GM12891 (cell line): ENCODE data around the gene LRRC10B.

Source experiments
- DNase-seq: peaks from one replicate; pipeline ENCODE4 v3.0.0; 2011; ENCODE audit warnings: low spot score; ENCODE audit not compliant: insufficient read length
- FAIRE-seq: peaks from 2 replicates; lab custom pipeline; 2011; peaks lifted over from hg19 to GRCh38; lab: Jason Lieb, UNC
- PAX5 ChIP-seq: IDR thresholded peaks from 2 replicates; pipeline ENCODE4 v1.6.1; 2011; ENCODE audit warnings: low read length, moderate library complexity, mild to moderate bottlenecking; ENCODE audit not compliant: insufficient read depth, severe bottlenecking
- POLR2A ChIP-seq: IDR thresholded peaks from 2 replicates; pipeline ENCODE4 v1.6.1; 2011; ENCODE audit warnings: low read depth, low read length, control low read depth
- POLR2AphosphoS5 ChIP-seq: IDR thresholded peaks from 2 replicates; pipeline ENCODE4 v1.6.1; 2011; ENCODE audit warnings: low read depth, low read length, control low read depth
- POU2F2 ChIP-seq: IDR thresholded peaks from 2 replicates; pipeline ENCODE4 v1.6.1; 2011; ENCODE audit warnings: low read depth, mild to moderate bottlenecking, control low read depth, low read length, moderate library complexity
- SPI1 ChIP-seq: IDR thresholded peaks from 2 replicates; pipeline ENCODE4 v1.6.1; 2011; ENCODE audit warnings: low read depth, low read length, control low read depth
- TAF1 ChIP-seq: IDR thresholded peaks from 2 replicates; pipeline ENCODE4 v1.6.1; 2011; ENCODE audit warnings: low read depth, low read length, control low read depth

Gene LRRC10B

DNA sequence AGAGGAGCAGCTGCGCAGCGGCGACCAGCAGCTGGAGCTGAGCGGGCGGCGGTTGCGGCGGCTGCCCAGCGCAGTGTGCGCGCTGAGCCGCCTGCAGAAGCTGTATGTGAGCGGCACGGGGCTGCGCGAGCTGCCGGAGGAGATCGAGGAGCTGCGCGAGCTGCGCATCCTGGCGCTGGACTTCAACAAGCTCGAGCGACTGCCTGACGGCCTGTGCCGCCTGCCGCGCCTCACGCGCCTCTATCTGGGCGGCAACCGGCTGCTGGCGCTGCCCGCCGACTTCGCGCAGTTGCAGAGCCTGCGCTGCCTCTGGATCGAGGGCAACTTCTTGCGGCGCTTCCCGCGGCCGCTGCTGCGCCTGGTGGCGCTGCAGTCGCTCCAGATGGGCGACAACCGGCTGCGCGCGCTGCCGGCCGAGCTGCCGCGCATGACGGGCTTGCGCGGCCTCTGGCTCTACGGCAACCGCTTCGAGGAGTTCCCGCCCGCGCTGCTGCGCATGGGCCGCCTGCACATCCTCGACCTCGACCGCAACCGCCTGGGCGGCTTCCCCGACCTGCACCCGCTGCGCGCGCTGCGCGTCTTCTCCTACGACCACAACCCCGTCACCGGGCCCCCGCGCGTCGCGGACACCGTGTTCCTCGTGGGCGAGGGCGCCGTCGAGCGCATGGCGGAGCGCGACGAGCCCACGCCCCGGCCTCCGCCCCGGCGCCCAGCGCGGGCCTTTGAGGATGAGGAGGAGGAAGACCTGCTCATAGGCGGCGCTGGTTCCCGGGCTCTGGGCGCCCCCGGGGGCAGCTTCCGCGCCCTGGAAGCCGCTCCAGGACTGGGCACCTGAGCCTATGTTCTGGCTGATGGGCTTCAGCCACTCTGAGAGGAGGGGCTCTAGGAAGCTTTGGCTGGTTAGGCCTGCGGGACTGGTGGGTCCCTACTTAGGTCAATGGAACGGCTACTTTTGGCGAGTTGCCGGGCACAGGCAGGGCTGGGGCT is 787 bp downstream of the LRRC10B start:
- TF ChIP-seq POU2F2 (no peak), POLR2AphosphoS5 (no peak)
- peak; percentile 95 for DNase-seq
- FAIRE-seq, result peak; percentile 97

DNA sequence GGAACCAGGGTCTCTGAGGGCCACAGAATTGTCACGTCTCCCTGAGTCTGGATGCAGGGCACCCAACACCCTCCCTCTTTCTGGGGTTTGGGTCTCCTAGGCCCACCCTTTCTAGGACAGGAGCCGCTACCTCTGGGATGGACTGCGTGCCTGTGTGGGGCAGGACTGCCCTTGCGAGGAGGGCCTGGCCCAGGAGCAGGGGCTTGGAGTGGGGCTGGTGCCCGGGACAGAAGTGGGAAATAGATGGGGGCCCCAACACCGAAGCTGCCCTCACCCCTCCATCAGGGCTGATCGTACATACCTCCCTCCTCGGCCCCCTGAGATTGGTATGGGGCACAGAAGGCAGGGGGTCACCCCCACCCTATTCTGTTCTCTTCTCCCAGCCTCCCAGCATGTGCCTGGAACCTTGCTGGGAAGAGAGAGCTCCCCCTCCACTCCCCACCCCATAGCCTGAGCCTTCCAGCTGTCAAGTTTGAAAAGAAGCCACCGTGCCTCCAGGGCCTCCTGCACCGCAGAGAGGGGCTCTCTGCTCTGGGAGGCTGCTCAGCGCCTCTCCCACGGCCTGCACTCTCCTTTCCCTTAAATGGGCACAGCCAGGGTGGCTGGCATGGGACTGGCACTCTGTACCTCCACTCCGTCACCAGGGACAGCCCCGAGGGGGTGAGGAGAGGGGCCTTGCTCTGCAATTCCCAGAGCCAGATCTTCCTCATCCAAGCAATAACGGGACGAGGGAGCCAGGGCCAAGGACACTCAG is 1.8 kb downstream of the LRRC10B start:
- no peak for DNase-seq
- no peak for TF ChIP-seq POU2F2
- TF ChIP-seq SPI1, result no peak
- no peak for TF ChIP-seq TAF1
- TF ChIP-seq POLR2AphosphoS5, result no peak
- no peak for FAIRE-seq

DNA sequence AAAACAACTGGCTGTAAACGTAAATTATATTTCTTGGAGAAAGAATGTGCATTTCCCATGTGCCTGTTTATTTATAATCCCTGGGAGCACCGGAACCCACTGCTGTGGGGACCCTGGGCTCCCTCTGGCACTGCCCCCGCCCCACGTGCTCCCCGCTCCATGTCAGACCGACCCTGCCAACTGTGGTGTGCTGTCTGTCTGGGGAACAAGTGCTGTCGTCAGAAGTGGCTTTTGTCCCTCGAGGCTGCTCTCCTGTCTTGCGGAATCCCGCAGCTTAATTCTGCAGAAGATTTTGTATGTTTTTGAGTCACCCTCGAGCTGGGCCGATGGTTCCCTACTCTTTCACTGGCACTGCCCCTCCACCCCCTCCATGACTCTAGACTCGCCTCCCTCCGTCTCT is 2.4 kb downstream of the LRRC10B start:
- TF ChIP-seq POLR2A, result no peak
- no peak for TF ChIP-seq POU2F2
- FAIRE-seq, result no peak

DNA sequence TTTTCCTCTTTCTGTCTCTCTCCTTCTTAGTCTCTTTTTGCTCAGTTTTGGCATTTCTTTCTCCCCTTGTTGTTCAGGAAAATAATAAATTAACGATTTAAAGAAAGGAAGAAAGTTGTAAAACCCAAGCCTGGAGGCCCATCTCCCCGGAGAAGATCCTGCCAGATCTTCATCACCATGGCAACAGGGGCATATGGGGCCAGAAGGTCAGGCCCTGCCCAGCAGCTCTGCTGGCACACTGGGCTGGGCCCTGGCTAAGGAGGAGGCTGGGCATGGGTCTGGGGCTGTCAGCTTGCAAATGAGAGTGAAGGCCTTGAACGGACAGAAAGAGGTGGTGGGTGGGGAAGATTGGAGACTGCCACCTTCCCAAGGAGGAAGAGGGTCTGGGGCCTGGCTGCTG is 2.8 kb downstream of the LRRC10B start:
- TF ChIP-seq POLR2A (no peak), POU2F2 (no peak), TAF1 (no peak), POLR2AphosphoS5 (no peak), PAX5 (no peak), SPI1 (no peak)
- no peak for FAIRE-seq

More for the DNA sequence above, 2.4 kb downstream of the LRRC10B start:
- no peak for DNase-seq

DNA sequence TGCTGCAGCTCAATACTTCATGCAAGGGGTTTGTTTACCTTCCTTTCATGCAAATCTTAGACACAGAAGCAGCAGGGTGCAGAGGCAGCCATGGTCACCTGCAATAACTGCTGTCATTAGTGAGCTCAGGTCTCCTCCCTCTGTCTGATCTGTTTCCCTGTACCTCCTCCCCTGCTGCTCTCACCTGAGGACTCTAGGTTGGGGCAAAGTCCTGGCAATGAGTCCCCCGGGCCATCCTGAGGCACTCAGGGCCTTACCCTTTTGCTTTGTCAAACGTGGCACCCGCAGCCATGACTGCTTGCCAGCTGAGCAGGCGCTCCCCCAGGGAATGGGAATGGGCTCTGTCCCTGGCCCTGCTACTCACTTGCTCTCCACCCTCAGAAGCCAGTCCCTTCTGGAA is 3.9 kb downstream of the LRRC10B start:
- DNase-seq, result no peak

More for the DNA sequence above, 2.8 kb downstream of the LRRC10B start:
- DNase-seq, result no peak

DNA sequence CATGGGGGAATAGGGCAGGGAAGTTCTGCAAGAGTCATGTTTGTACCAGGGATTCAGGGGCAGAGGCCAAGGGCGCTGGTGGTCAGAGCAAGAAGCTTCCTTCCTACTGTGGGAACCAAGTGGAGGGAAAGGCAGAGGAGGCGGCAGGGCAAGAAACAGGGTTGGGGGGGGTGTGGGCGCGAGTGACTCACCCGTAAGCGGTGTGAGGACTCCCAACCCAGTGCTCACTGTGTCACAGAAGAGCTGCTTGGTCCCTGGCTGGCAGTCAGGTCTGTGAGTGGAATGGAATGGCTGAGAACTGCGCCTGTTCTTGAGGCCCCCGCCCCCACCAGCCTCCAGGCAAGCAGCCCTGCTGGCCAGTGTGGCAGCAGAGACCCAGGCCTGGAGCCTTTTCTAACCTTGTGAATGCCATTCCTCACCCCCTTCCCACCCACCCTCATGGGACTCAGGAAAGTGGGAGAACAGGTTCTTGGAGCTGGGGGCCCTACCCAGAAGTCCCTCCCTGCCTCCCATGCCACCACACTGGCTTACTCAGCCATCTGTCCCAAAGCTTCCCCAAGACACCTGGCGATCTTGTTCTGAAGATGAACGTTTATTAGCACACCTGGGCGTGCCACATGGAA is 4.7 kb downstream of the LRRC10B start:
- DNase-seq (no peak), FAIRE-seq (no peak)
- no peak for TF ChIP-seq SPI1
- no peak for TF ChIP-seq POLR2A
- TF ChIP-seq POLR2AphosphoS5, result no peak
- no peak for TF ChIP-seq PAX5
- no peak for TF ChIP-seq POU2F2
- no peak for TF ChIP-seq TAF1

More for the DNA sequence above, 3.9 kb downstream of the LRRC10B start:
- no peak for TF ChIP-seq TAF1
- TF ChIP-seq POLR2AphosphoS5, result no peak
- no peak for TF ChIP-seq PAX5
- TF ChIP-seq POU2F2, result no peak
- no peak for TF ChIP-seq SPI1
- FAIRE-seq, result no peak

DNA sequence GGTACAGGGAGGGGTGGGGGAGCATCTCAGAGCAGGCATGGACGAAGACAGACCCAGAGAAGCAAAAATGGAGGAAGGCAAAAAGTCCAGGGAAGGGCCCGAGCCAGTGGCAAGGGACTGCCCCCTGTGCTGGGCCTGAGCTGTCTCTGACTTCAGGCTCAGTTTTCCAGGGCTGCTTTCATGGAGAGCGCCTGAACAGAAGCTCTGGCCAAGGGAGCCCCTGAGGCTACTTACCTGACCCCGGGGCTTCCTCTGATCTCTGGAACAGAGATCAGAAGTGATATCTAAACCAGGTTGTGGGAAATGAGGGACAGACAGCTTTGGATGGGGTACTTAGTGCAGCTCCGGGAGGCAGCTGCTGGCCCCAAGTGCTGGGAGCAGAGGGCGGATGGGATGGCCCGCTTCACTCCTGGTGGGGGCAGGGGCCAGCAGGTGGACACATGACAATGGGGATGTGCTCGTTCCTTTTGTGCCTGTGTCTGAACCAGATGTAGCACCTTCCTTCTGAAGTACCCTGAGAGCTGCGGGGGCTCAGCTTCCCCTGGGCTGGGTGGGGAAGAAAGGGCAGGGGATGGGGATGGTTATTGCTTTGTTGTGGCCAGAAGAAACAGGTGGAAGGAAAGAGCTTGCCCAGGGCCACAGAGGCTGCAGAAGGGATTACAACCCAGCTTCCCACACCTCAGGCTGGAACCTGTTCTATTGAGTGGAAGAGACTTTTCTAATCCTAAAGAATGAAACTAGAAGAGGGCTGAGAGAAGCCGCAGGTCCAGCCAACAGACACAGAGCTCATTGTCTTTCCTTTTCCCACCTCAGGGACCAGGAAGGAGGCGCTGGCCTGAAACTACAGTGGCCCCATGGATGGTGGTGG is 5.7 kb downstream of the LRRC10B start:
- no peak for FAIRE-seq
- no peak for TF ChIP-seq SPI1
- TF ChIP-seq PAX5, result no peak
- TF ChIP-seq TAF1, result no peak
- TF ChIP-seq POLR2A, result no peak
- TF ChIP-seq POLR2AphosphoS5, result no peak
- no peak for TF ChIP-seq POU2F2
- DNase-seq, result no peak

DNA sequence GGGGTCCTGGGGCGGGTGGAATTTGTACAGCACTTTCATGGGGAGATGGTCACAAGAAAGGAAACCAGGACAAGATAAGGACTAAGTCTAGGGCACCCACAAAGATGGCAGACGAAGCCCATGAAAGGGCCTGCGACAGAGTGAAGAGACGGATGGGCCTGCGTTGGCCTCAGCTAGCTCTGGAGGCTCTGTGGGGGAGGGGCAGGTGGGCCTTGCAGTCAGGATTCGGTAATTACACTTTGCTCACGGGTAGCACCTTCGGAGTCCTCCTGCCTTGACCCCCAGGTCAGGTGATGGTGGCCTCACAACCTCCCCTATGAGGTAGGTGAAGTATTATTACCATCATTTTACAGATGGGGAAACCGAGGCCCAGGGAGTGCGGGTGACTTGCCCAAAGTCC is 7.1 kb downstream of the LRRC10B start:
- DNase-seq, result no peak
- TF ChIP-seq SPI1, result no peak
- no peak for TF ChIP-seq TAF1
- no peak for TF ChIP-seq POU2F2
- TF ChIP-seq PAX5, result no peak
- no peak for TF ChIP-seq POLR2A
- no peak for TF ChIP-seq POLR2AphosphoS5
- no peak for FAIRE-seq

DNA sequence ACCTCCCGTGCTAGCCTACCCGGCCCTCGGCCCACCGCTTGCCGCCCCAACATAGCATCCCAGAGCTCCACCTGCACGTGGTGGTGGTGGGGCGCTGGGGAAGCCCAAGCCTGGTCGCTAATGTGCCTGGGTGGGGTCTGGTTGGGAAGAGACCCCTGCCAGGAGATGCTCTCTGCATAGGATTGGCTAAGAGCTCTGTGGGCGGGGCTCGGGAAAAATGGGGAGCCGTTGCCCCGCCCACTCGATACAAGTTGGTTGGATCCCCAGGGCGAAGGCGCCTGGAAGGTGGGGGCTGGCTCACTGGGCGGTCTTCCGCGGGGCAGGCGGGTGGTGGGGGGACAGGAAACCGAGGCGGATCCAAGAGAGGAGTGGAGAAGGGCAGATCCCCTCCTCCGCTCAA is 7.6 kb downstream of the LRRC10B start:
- FAIRE-seq, result no peak

More for the DNA sequence above, 7.6 kb downstream of the LRRC10B start:
- TF ChIP-seq SPI1, result no peak
- no peak for TF ChIP-seq PAX5
- no peak for DNase-seq
